Effector CD4-positive, alpha-beta T cell (primary cell): ENCODE measurements around the gene HERC5.

ENCODE experiments used
- DNase-seq: peaks from one replicate; pipeline ENCODE4 v3.0.0-alpha.2; 2020

The HERC5 gene

GRCh38 chr4:88448889-88449288 is 8.0 kb upstream of the HERC5 start:
- DNase-seq, result no peak

- DNase-seq, result no peak
Measured at GRCh38 chr4:88449290-88449689, 7.6 kb upstream of the HERC5 start.

GRCh38 chr4:88451205-88451604 is 5.7 kb upstream of the HERC5 start:
- DNase-seq, result no peak

- DNase-seq, result no peak
Measured at GRCh38 chr4:88452912-88453311, 4.0 kb upstream of the HERC5 start.

DNA sequence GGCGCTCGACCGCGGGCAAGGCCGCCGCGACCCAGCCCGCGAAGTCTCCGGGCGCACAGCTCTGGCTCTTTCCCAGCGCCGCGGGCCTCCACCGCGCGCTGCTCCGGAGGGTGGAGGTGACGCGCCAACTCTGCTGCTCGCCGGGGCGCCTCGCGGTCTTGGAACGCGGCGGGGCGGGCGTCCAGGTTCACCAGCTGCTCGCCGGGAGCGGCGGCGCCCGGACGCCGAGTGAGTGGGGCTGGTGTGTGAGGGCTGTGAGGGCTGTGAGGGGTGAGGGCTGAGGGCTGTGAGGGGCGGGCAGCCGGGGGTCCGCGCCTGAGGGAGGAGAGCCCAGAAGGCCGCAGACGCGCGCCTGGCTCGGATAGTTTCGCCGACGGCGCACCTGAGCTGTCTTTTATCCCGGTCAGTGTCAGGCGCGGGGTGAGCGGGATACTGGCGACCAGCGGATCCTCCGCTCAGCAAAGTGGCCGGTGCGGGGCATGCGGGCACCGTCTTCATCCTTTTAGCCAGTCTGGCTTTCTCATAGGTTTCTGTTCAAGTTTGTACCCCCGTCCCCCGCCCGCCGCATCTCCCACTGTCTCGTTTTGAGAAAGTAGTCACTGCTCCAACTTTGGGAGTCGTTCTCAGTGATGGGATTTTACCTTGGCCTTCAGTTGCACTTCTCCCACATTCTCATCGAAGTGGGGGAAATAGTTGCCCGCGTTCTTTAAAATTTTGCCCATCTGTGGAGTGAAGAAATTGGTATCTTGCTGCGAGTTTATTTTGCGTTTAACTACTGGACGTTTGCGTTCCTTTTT is 586 bp downstream of the HERC5 start:
- DNase-seq, result no peak

- no peak for DNase-seq
Measured at GRCh38 chr4:88458104-88458740, 1.3 kb downstream of the HERC5 start.

- no peak for DNase-seq
Measured at GRCh38 chr4:88465653-88466192, 8.8 kb downstream of the HERC5 start.

DNA sequence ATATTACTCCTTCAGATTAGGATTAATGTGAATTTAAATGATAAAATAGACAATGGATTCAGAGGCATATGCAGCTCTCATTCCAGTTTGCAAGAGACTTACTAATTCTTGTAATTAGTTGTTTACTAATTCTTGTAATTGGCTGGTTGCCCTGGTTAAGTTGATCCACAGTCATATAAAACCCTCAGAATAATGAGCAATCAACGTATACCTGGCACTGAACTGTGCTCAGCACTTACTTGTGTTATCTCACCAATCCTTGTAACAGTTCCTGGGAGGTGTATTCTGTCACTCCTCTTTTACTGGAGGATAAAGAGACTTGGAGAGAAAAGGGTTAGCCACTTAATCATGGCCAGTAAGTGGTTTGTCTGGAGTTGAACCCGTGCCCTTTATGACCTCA is 10.5 kb downstream of the HERC5 start:
- DNase-seq, result no peak

- no peak for DNase-seq
Measured at GRCh38 chr4:88477229-88477860, 20.4 kb downstream of the HERC5 start.

DNA sequence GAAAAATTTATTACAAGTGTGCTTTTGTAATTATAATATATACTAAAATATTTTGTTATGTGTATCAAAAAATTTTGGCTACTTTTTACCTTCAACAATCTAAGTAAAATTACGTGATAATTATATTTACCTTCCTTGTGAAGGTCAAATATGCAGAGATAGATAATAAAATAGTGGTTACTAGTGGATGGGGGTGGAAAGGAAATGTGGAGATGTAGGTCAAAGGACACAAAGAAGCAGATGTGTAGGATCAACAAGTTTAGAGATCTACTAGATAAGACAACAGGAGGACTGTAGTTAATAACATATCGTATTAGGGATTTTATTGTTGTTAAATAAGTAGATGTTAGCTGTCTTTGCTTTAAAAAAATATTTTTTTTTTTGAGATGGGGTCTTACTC is 21.3 kb downstream of the HERC5 start:
- no peak for DNase-seq

DNA sequence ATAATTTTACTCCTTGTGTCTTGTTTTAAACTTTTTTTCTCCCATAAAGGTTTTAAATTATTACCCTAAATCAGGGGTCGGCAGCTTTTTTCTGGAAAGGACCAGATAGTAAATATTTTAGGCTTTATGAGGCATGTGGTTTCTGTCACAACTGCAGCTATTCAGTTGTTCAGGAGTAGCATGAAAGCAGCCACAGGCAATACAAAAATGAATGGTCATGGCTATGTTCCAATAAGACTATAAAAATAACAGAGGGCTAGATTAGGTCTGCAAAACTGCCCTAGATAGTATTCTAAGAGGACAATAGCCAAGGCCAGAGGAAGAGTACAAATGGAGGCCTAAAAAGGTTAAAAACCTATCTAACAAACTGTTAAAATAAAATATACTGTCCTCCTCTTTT is 24.6 kb downstream of the HERC5 start:
- no peak for DNase-seq

DNA sequence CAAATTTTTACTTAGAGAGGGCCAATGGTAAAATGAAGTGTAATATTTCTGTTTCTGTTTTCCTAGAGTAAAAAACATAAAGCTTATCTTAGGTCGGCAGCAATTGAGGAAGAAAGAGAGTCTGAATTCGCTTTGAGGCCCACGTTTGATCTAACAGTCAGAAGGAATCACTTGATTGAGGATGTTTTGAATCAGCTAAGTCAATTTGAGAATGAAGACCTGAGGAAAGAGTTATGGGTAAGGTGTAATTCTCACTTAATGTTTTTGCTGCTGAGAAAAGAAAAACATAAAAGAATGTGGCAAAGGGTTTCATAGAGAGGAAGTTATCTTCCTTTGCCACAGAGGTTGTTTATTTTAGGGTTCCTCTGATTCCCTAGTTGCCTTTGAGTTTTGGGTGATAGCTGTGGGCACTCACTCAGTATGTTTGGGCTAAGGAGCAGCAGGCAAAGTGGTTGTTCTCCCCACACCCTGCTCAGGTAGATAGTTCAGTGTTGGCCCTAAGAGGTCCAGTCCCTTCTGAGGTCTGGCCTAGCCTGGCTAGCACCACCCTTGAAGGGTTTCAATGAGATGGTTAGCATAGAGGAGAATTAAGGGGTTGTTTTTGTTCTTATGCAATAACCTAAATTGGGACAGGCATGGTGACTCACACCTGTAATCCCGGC is 32.3 kb downstream of the HERC5 start:
- no peak for DNase-seq

GRCh38 chr4:88497859-88498409 is 41.0 kb downstream of the HERC5 start:
- no peak for DNase-seq

DNA sequence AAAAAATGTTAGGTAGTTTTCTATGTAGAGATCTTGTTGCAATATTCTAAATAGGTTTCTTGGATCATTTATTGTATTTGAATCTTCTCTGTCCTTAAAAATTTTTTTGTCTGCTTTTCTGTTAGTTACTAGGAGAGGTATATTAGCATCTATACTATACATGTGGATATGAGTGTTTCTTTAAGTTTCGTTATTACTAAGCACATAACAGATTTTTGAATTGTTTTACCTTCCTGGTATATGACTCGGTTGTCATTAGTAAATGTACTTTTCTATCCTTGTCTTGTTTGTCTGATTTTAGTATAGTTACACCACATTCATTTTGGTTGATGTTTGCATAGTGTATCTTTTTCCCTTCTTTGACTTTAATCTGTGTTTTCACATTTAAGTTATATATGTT is 46.4 kb downstream of the HERC5 start:
- no peak for DNase-seq

GRCh38 chr4:88511236-88511635 is 54.3 kb downstream of the HERC5 start:
- DNase-seq, result no peak

DNA sequence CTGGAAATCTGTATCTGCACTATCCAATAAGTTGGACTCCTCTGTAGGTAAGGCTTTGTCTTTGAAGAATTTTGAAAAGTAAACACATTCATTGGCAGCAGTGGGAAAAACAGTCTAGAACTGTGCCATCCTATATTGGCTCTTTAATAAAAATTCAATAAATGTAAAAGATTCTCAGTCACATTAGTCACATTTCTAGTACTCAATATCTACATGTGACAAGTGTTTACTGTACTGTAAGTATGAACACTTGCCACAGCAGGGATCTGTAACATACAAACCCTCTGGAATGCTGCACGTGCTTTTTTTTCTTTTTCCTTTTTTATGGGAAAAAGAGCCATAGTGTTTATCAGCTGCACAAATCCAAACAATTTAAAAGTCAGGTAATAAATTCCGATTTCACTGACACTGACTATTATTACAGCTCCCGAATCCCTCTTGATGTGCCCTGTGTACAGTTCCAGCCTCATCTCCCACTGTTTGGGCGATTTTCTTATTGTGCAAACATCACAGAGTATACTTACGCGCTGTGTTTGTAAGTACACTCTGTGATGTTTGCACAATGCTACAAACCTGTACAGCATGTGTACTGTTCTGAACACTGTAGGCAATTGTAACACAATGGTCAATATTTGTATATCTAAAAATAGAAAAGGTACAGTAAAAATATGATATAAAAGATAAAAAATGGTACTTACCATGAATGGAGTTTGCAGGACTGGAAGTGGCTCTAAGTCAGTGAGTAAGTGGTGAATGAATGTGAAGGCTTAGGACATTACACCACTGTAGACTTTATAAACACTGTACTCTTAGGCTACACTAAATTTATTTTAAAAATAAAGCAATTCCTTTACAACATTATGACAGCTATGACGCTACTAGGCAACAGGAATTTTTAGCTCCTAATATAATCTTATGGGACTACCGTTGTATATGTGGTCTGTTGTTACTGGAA is 57.9 kb downstream of the HERC5 start:
- DNase-seq, result no peak

DNA sequence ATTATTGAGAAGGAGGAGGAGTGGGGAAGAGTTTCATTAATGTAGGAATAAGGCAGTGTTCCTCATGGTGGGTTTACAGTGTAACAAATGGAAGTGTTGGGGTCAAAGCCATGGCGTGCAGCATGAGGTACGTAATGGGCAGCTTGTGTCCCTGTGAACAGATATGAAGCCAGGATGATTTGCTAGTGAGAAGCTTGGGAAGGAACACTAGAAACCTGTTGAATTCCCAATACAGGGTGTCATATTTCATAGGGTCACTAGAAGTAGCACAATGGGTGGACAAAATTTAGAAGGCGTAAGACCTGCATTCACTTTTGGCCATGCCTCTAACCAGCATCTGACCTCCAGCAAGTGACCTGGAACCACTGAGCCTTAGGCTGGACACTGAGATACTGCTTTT is 59.8 kb downstream of the HERC5 start:
- DNase-seq, result no peak

GRCh38 chr4:88517825-88518224 is 60.9 kb downstream of the HERC5 start:
- no peak for DNase-seq

- no peak for DNase-seq
Measured at GRCh38 chr4:88518911-88519310, 62.0 kb downstream of the HERC5 start.

DNA sequence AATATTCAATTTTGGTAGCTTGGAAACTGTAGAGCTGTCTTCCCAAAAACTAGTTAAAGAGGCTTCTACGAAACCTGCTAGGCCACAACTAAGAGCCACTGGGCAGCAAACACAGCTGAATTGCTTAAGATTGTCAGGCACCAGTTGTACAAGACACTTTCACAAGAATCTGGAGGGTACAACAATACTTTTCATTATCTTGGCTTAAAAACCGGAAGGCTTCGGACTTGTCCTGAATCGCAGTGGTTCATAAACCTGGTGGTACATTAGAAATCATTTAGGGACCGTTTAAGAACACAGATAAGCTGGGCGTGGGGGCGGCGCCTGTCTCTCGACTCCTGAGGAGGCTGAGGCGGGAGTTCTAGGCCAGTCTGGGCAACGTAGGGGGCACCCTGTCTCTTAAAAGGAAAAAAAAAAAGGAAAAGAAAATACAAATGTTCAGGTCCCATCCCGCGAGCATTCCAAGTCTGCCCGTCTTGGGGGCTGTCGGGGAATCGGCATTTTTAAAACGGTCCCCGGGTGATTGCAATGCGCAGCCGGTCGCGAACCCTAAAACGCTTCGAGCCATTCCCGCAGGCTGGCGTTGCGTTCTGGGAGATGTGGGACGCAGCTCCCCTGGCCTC is 65.9 kb downstream of the HERC5 start:
- DNase-seq, result no peak
